Cardiac muscle cell (in vitro differentiated cells and primary cell): Measurements from ENCODE around the gene SMYD2. TPM values are rescaled to one million over a fixed set of nuclear protein-coding genes. Genes with fewer than 3 reads are reported as not detected.

Source experiments
- DNase-seq, 2 donors: peaks; one replicate each; pipeline versions ENCODE4 v3.0.0 to v3.0.0-alpha.2; 2010 to 2017; ENCODE audit warnings: low read depth in 1 of 2, low spot score in 1 of 2
- H3K27ac ChIP-seq: fragments of 200-600 bp; sonication (generic); 2 replicates; pipeline ENCODE4 v1.5.1; 2016
- H3K27me3 ChIP-seq: fragments of 200-600 bp; sonication (generic); 2 replicates; pipeline ENCODE4 v1.6.0; 2016; ENCODE audit warnings: control low read depth
- H3K36me3 ChIP-seq: fragments of 200-600 bp; sonication (generic); 2 replicates; pipeline ENCODE4 v1.5.1; 2016; ENCODE audit warnings: control low read depth
- H3K4me1 ChIP-seq: fragments of 200-600 bp; sonication (generic); 2 replicates; pipeline ENCODE4 v1.8.1; 2017; ENCODE audit warnings: low read depth, mild to moderate bottlenecking, mixed run types
- H3K4me3 ChIP-seq: fragments of 200-600 bp; sonication (generic); 2 replicates; pipeline ENCODE4 v1.5.1; 2016; ENCODE audit warnings: mild to moderate bottlenecking
- H3K9me3 ChIP-seq: fragments of 200-600 bp; sonication (generic); 2 replicates; pipeline ENCODE4 v1.5.1; 2017; ENCODE audit warnings: low read depth, mild to moderate bottlenecking, control low read depth
- CTCF ChIP-seq: IDR thresholded peaks from 2 replicates; pipeline ENCODE4 v1.5.1; 2012; ENCODE audit warnings: low read depth, mild to moderate bottlenecking, low read length
- polyA plus RNA-seq: library from polyadenylated mRNA; unstranded; fragments of >200 nt; fragmentation: Nextera tagmentation; extraction: Ambion mirVana; gene quantifications from 2 replicates; pipeline ENCODE4 v1.2.1, GENCODE V29; 2016
- total RNA-seq: library from RNA; depleted of rRNA; stranded (reverse); fragments of >200 nt; gene quantifications from 2 replicates; pipeline ENCODE4 v1.2.3, GENCODE V29; 2016

Gene SMYD2
- total and polyA plus RNA-seq, 2 experiments from 2014 or later, result 41.8 to 65.7 TPM

GRCh38 chr1:214301526-214301925 is 20.6 kb downstream of the SMYD2 start:
- Histone ChIP-seq H3K4me3 (no peak overlapping the region), H3K4me1 (peaks cover 8% of the 10 kb centered on the region), H3K36me3 (no peaks in the 10 kb centered on the region), H3K9me3 (no peaks in the 10 kb centered on the region), H3K27ac (no peak overlapping the region), H3K27me3 (no peaks in the 10 kb centered on the region)
- no peak for TF ChIP-seq CTCF
- DNase-seq, result no peak

GRCh38 chr1:214303141-214303930 is 22.4 kb downstream of the SMYD2 start:
- H3K4me1 ChIP-seq, result no peaks in the 10 kb centered on the region
- no peaks in the 10 kb centered on the region for H3K36me3 ChIP-seq
- H3K9me3 ChIP-seq, result no peaks in the 10 kb centered on the region
- no peak for TF ChIP-seq CTCF
- DNase-seq, result peak in 1 of 2 donors; percentile 44
- H3K27me3 ChIP-seq, result no peaks in the 10 kb centered on the region
- no peak overlapping the region for H3K4me3 ChIP-seq
- H3K27ac ChIP-seq, result no peak overlapping the region

- Histone ChIP-seq H3K9me3 (no peaks in the 10 kb centered on the region), H3K27ac (no peak overlapping the region)
- no peak for DNase-seq
Measured at GRCh38 chr1:214305164-214305751, 24.3 kb downstream of the SMYD2 start.

GRCh38 chr1:214306269-214306668 is 25.3 kb downstream of the SMYD2 start:
- no peaks in the 10 kb centered on the region for H3K9me3 ChIP-seq
- no peak overlapping the region for H3K4me3 ChIP-seq
- no peaks in the 10 kb centered on the region for H3K4me1 ChIP-seq
- no peak for DNase-seq
- TF ChIP-seq CTCF, result no peak
- H3K36me3 ChIP-seq, result no peaks in the 10 kb centered on the region
- H3K27me3 ChIP-seq, result no peaks in the 10 kb centered on the region
- H3K27ac ChIP-seq, result no peak overlapping the region

More at GRCh38 chr1:214305164-214305751, 24.3 kb downstream of the SMYD2 start:
- no peak overlapping the region for H3K4me3 ChIP-seq
- H3K36me3 ChIP-seq, result no peaks in the 10 kb centered on the region
- no peak for TF ChIP-seq CTCF
- H3K4me1 ChIP-seq, result no peaks in the 10 kb centered on the region
- no peaks in the 10 kb centered on the region for H3K27me3 ChIP-seq

- Histone ChIP-seq H3K9me3 (no peaks in the 10 kb centered on the region), H3K36me3 (no peaks in the 10 kb centered on the region), H3K4me1 (no peaks in the 10 kb centered on the region), H3K27me3 (no peaks in the 10 kb centered on the region), H3K4me3 (no peak overlapping the region), H3K27ac (no peak overlapping the region)
- peak in 1 of 2 donors; percentile 49 for DNase-seq
- TF ChIP-seq CTCF, result no peak
Measured at GRCh38 chr1:214310010-214310409, 29.1 kb downstream of the SMYD2 start.
